PFSK-1 (cell line): Measurements from ENCODE around the gene SLC38A9.

ENCODE experiments used
- FOXP2 ChIP-seq: optimal IDR thresholded peaks from 2 replicates; pipeline ENCODE3; 2011; ENCODE audit warnings: borderline replicate concordance, control low read depth, inconsistent platforms; ENCODE audit not compliant: insufficient read depth; ENCODE audit errors: extremely low read length, extremely low read depth
- POLR2AphosphoS5 ChIP-seq: IDR thresholded peaks from 2 replicates; pipeline ENCODE4 v1.6.1; 2012; ENCODE audit warnings: low read depth, mild to moderate bottlenecking, control low read depth, low read length, moderate library complexity
- SIN3A ChIP-seq: IDR thresholded peaks from 2 replicates; pipeline ENCODE4 v1.6.1; 2012; ENCODE audit warnings: mild to moderate bottlenecking, low read length, moderate library complexity, borderline replicate concordance; ENCODE audit not compliant: insufficient read depth
- TAF1 ChIP-seq: IDR thresholded peaks from 2 replicates; pipeline ENCODE4 v1.6.1; 2012; ENCODE audit warnings: low read length, control low read depth, borderline replicate concordance; ENCODE audit not compliant: insufficient read depth
- TF ChIP-seq, protein P1 (sequence below), 2 experiments: IDR thresholded peaks; 2 replicates each; pipeline versions ENCODE4 v1.6.1 to v1.8.0; 2011 to 2012; ENCODE audit warnings: low read depth in 2 of 2, low read length in 2 of 2, control low read depth in 1 of 2, inconsistent platforms in 1 of 2, mild to moderate bottlenecking in 1 of 2, moderate library complexity in 1 of 2; ENCODE audit not compliant: insufficient read depth in 1 of 2

The SLC38A9 gene

DNA sequence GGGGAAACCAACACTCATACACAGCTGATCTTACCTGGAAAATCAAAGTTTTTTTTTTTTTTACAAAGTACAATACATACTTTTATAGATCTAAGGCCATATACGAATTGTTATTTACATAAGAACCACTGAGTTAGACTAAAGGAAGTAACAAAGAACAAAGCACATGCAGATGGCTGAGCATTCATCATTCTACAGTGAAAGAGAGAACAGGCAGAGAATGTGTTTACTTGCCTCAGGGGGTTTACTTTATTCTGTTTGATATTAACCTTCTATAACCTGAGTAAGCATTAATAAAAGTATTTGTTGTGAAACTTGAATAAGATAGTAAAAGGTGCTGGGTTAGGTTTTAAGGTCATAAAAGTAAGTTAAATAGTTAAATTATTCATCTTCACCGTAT lies 54.7 kb downstream of the SLC38A9 start:
- TF ChIP-seq TAF1 (no peak), POLR2AphosphoS5 (no peak), FOXP2 (no peak), SIN3A (no peak)
- TF ChIP-seq, protein P1, sequence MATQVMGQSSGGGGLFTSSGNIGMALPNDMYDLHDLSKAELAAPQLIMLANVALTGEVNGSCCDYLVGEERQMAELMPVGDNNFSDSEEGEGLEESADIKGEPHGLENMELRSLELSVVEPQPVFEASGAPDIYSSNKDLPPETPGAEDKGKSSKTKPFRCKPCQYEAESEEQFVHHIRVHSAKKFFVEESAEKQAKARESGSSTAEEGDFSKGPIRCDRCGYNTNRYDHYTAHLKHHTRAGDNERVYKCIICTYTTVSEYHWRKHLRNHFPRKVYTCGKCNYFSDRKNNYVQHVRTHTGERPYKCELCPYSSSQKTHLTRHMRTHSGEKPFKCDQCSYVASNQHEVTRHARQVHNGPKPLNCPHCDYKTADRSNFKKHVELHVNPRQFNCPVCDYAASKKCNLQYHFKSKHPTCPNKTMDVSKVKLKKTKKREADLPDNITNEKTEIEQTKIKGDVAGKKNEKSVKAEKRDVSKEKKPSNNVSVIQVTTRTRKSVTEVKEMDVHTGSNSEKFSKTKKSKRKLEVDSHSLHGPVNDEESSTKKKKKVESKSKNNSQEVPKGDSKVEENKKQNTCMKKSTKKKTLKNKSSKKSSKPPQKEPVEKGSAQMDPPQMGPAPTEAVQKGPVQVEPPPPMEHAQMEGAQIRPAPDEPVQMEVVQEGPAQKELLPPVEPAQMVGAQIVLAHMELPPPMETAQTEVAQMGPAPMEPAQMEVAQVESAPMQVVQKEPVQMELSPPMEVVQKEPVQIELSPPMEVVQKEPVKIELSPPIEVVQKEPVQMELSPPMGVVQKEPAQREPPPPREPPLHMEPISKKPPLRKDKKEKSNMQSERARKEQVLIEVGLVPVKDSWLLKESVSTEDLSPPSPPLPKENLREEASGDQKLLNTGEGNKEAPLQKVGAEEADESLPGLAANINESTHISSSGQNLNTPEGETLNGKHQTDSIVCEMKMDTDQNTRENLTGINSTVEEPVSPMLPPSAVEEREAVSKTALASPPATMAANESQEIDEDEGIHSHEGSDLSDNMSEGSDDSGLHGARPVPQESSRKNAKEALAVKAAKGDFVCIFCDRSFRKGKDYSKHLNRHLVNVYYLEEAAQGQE (IDR thresholded peaks at IDR 0.05; ENCODE audit: insufficient read depth in 1 of 2, low read depth in 2 of 2, low read length in 2 of 2) = no peak

DNA sequence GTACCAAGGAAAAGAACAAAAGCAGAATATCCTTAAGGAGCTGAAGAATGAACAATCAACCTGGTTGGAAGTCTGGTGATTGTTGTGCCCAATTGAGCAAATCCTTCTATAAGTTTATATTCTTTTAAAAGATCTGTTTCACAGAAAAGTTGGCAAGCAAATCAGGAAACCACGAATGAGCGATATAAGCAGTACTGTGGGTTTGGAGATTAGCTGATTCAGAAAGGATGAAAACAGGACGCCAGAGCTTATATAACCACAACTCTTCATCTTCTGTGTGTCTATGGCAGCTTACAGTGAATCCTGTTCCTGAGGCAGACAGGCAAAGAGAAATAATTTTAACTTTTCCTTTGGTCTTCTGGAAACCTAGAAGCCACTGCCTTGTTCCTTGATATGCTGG lies 61.7 kb downstream of the SLC38A9 start:
- TF ChIP-seq POLR2AphosphoS5 = no peak
- TF ChIP-seq TAF1 = no peak
- TF ChIP-seq FOXP2 = no peak
- TF ChIP-seq, protein P1 (IDR thresholded peaks at IDR 0.05; ENCODE audit: insufficient read depth in 1 of 2, low read depth in 2 of 2, low read length in 2 of 2) = no peak
- TF ChIP-seq SIN3A = no peak

DNA sequence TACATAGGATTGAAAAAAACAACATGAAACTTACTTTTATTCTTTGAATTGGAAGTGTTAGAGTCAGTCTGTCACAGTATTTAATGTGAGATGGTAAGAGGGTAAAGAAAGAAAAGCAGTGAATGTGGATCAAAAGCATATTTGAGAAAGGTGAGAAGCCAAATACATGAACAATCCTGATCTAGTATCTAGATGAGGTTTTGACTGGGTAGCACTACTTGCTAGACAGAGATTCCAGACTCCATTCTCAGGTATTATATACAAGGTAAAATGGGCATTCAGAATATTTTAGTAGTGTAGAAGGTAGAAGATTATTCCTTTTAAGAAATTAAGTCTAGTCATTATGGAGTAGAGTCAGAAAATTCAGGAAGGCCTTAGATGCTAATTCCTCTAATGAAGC lies 62.2 kb downstream of the SLC38A9 start:
- no peak for TF ChIP-seq SIN3A
- no peak for TF ChIP-seq FOXP2
- no peak for TF ChIP-seq TAF1
- TF ChIP-seq, protein P1 (IDR thresholded peaks at IDR 0.05; ENCODE audit: insufficient read depth in 1 of 2, low read depth in 2 of 2, low read length in 2 of 2) = no peak
- TF ChIP-seq POLR2AphosphoS5 = no peak

DNA sequence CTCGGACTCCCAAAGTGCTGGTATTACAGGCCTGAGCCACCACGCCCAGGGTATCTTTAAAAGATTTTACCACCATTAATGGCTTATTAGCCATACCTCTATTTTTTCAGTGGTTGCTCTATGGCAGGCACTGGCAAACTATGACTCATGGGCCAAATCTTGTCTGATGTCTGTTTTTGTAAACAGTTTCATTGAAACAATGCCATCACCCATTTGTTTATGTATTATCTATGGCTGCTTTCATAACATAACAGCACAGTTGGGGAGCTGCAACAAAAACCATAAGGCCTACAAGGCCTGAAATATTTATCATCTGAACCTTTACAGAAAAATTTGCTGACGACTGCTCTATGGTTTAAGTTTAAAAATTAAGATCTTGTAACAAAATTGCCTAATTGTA lies 66.8 kb downstream of the SLC38A9 start:
- no peak for TF ChIP-seq FOXP2
- no peak for TF ChIP-seq SIN3A
- TF ChIP-seq TAF1 = no peak
- no peak for TF ChIP-seq POLR2AphosphoS5
- TF ChIP-seq, protein P1 (IDR thresholded peaks at IDR 0.05; ENCODE audit: insufficient read depth in 1 of 2, low read depth in 2 of 2, low read length in 2 of 2) = no peak

DNA sequence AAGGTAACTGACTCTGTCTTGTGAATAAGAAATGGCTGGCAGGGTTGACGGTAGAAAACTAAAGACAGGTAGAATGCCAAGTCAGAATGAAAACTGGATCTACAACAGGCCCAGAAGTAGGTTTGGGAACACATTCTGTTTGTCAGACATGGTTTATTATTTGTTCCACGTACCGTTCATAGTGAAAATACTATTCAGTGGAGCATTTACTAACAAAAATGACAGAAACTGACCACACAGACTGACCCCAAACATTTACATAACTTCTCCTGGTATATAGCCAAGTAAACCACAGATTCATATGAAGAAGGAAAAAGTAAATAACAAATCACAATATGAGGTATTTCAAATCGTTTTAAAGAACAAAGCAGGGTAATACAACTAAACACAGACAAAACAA lies 73.7 kb downstream of the SLC38A9 start:
- no peak for TF ChIP-seq FOXP2
- TF ChIP-seq, protein P1 (IDR thresholded peaks at IDR 0.05; ENCODE audit: insufficient read depth in 1 of 2, low read depth in 2 of 2, low read length in 2 of 2) = no peak
- TF ChIP-seq TAF1 = no peak
- TF ChIP-seq SIN3A = no peak
- no peak for TF ChIP-seq POLR2AphosphoS5
